ENCODE results near the gene B4GALT3.

Gene B4GALT3

DNA sequence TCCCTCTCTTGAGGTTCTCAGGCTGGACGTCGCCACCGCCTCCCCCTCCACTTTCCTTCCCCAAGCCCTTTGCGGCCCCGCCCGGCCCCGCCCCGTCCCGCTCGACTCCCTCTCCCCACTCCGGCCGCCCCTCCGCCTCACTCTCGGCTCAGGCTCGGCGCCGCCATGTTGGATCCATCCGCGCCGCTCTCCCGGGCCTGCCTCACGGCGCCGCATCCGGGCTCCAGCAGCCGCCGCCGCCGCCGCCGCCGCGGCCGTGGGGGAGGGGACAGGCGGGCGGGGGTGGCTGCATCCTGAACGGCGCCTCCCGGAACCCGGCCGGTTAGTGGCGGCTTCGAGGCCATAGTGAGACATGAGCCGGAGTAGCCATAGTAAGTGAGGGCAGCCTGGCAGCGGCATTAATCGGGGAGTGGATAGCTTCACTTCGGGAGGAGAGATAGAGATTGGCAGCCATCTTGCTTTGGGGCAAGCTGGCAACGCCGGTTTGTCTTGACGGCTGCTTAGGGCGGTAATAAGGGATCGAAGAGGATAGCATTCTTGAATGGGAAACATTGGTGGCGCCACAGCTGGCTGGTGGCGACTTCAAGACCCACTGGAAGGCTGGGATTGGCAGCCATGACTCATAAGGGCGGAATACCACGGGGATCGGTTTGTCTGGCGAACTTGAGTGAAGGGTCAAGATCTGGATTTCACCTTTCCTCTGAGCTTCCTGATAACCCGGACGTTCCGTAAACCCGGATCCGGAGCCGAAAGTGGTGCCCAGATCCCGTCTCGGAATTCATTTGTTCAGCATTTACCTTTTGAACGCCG is 44.7 kb downstream of the B4GALT3 start, which contains the start of gene DEDD:
DEDD (minus strand) TSS at position 258 of the 810 bp plus-strand sequence. CDS start 8,205 bp downstream, outside the sequence.
- peak; percentile 92 to 97 for DNase-seq (ENCODE audit: low read depth in 1 of 2, low spot score in 1 of 2)
- no peaks in the 10 kb centered on the region for H3K27me3 ChIP-seq (ENCODE audit: insufficient read depth, poor library complexity, severe bottlenecking)
- peak within 1 kb of the TSS; percentile 95 for H3K4me3 ChIP-seq (replicated peaks; ENCODE audit: insufficient read depth, low read length)
- TF ChIP-seq GABPA (IDR thresholded peaks at IDR 0.05; ENCODE audit: low read depth) (peak; percentile 28), POLR2AphosphoS5 (IDR thresholded peaks at IDR 0.05; ENCODE audit: low read depth) (0 out of 2 replicates have a peak, but pooled peaks have one; percentile 38), REST (IDR thresholded peaks at IDR 0.05; ENCODE audit: insufficient replicate concordance, low read depth) (peak; percentile 8), SPI1 (IDR thresholded peaks at IDR 0.05; ENCODE audit: borderline replicate concordance, low read depth) (no peak)
- TF ChIP-seq, protein P1, sequence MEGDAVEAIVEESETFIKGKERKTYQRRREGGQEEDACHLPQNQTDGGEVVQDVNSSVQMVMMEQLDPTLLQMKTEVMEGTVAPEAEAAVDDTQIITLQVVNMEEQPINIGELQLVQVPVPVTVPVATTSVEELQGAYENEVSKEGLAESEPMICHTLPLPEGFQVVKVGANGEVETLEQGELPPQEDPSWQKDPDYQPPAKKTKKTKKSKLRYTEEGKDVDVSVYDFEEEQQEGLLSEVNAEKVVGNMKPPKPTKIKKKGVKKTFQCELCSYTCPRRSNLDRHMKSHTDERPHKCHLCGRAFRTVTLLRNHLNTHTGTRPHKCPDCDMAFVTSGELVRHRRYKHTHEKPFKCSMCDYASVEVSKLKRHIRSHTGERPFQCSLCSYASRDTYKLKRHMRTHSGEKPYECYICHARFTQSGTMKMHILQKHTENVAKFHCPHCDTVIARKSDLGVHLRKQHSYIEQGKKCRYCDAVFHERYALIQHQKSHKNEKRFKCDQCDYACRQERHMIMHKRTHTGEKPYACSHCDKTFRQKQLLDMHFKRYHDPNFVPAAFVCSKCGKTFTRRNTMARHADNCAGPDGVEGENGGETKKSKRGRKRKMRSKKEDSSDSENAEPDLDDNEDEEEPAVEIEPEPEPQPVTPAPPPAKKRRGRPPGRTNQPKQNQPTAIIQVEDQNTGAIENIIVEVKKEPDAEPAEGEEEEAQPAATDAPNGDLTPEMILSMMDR (IDR thresholded peaks at IDR 0.05; ENCODE audit: insufficient read depth, low read length), result no peak
- H3K27ac ChIP-seq (replicated peaks), result peak within 1 kb of the TSS; percentile 75

DNA sequence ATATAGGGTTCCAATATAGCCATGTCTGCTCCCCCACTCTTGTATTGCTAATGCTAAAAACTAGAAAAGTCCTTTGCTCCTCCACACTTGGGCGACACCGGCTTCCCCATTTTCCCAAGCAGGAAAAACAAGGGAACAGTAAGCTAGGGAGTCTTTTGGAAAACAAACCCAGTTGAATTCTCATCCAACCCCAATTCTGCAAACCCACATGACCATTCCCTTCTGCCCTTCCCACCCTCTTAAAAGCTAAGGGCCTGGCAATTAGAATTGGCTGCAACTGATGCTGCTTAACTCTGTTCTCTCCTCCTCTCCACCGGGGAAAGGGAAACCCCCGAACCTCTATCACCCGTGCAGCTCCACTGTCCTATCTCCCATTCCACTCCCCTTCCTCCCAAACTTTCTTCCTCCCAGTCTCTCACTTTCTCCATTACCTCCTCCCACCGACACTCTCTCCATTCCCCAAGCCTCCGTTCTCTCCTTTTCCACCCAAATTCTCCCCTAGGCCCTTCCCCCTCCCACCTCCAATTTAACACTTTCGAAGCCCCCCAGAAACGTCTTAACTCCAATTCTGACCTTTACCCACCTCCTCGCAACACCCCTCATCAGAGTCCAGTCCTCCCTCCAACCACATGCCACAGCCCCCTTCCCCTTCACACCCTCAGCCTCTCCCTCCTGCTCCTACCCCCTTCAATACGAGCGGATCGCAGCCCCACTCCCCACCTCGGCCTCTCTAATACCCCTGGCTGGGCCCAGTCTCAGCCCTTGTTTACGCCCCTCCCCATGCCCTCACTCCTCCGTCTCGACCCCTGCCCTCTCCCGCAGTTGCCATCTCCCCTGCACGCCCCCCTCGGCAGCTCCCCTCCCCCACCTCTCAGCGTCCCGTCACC is 45.5 kb downstream of the B4GALT3 start:
- TF ChIP-seq, protein P1 (IDR thresholded peaks at IDR 0.05; ENCODE audit: insufficient read depth, low read length), result no peak
- TF ChIP-seq POLR2AphosphoS5 (IDR thresholded peaks at IDR 0.05; ENCODE audit: low read depth) (no peak), SPI1 (IDR thresholded peaks at IDR 0.05; ENCODE audit: borderline replicate concordance, low read depth) (no peak)
- H3K27ac ChIP-seq (replicated peaks), result peak overlapping the region; percentile 75
- DNase-seq (ENCODE audit: low read depth in 1 of 2, low spot score in 1 of 2), result no peak
- H3K4me3 ChIP-seq (replicated peaks; ENCODE audit: insufficient read depth, low read length), result peak overlapping the region; percentile 95
- no peaks in the 10 kb centered on the region for H3K27me3 ChIP-seq (ENCODE audit: insufficient read depth, poor library complexity, severe bottlenecking)

DNA sequence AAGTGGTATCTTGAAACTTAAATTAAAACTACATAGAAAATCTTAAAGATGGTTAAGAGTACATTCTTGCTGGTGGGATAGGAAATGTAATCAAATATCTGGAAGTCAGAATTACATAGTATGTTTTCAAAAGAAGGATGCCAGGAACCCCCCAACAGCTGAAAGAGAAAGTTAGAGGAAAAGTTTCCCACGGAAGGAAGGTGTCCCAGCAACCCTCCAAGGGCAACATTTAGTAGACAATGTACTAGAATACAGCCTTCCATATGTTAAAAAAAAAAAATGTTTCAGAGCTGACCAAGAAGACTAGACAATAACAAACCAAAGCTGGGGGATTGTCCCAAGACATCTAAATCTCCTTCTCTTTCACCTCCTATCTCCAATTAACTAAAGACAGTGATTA is 47.0 kb downstream of the B4GALT3 start:
- Histone ChIP-seq H3K4me3 (replicated peaks; ENCODE audit: insufficient read depth, low read length) (no peak overlapping the region), H3K27me3 (ENCODE audit: insufficient read depth, poor library complexity, severe bottlenecking) (no peaks in the 10 kb centered on the region), H3K27ac (replicated peaks) (no peak overlapping the region)
- no peak for DNase-seq (ENCODE audit: low read depth in 1 of 2, low spot score in 1 of 2)
- no peak for TF ChIP-seq GABPA (IDR thresholded peaks at IDR 0.05; ENCODE audit: low read depth)
- TF ChIP-seq SPI1 (IDR thresholded peaks at IDR 0.05; ENCODE audit: borderline replicate concordance, low read depth), result no peak
- no peak for TF ChIP-seq POLR2AphosphoS5 (IDR thresholded peaks at IDR 0.05; ENCODE audit: low read depth)
- TF ChIP-seq, protein P1 (IDR thresholded peaks at IDR 0.05; ENCODE audit: insufficient read depth, low read length), result no peak
- no peak for TF ChIP-seq REST (IDR thresholded peaks at IDR 0.05; ENCODE audit: insufficient replicate concordance, low read depth)

Data from HL-60 (cell line).